GM10266 (cell line): Measurements from ENCODE around the gene HSPA1B.
"Not testable (repeated sequence)": the region's sequence is repeated elsewhere in the genome, so short reads cannot be mapped to it uniquely, and the experiment has no call there.

Experiments
- DNase-seq: peaks from one replicate; pipeline ENCODE4 v3.0.0; 2012; ENCODE audit errors: extremely low spot score
- TF ChIP-seq, protein P1 (sequence below): IDR thresholded peaks from 2 replicates; pipeline ENCODE4 v1.5.1; 2012; ENCODE audit warnings: mild to moderate bottlenecking, low read depth; ENCODE audit not compliant: control insufficient read depth, insufficient read depth; ENCODE audit errors: missing control alignments

Gene HSPA1B

DNA sequence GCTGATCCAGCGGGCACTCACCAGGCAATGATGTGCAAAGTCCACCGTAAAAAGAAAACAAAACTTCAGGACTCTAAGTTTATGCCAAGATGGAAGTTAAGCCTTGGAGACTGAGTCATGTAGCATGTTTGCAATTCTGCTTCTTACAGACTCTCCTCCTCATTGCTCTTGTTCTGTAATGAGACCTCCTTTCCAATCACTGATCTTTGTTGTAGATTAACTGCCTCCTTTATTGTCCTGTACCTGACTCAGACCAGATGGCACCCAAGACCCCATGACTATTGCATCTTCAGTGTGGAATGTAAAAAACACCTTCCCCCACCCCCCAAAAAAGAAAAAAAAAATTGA is 23.9 kb downstream of the HSPA1B start:
- TF ChIP-seq, protein P1, sequence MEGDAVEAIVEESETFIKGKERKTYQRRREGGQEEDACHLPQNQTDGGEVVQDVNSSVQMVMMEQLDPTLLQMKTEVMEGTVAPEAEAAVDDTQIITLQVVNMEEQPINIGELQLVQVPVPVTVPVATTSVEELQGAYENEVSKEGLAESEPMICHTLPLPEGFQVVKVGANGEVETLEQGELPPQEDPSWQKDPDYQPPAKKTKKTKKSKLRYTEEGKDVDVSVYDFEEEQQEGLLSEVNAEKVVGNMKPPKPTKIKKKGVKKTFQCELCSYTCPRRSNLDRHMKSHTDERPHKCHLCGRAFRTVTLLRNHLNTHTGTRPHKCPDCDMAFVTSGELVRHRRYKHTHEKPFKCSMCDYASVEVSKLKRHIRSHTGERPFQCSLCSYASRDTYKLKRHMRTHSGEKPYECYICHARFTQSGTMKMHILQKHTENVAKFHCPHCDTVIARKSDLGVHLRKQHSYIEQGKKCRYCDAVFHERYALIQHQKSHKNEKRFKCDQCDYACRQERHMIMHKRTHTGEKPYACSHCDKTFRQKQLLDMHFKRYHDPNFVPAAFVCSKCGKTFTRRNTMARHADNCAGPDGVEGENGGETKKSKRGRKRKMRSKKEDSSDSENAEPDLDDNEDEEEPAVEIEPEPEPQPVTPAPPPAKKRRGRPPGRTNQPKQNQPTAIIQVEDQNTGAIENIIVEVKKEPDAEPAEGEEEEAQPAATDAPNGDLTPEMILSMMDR = no peak
- DNase-seq = no peak

DNA sequence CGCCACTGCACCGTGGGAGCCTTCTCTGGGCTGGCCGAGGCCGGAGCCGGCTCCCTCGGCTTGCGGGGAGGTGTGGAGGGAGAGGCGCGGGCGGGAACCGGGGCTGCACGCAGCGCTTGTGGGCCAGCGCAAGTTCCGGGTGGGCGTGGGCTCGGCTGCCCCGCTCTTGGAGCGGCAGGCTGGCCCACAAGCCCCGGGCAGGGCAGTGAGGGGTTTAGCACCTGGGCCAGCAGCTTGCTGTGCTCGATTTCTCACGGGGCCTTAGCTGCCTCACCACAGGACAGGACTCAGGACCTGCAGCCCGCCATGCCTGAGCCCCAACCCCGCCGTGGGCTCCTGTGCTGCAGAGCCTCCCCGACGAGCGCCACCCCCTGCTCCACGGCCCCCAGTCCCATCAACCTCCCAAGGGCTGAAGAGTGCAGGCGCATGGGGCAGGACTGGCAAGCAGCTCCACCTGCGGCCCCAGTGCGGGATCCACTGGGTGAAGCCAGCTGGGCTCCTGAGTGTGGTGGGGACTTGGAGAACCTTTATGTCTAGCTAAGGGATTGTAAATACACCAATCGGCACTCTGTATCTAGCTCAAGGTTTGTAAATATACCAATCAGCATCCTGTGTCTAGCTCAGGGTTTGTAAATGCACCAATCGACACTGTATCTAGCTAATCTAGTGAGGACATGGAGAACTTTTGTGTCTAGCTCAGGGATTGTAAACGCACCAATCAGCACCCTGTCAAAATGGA is 24.6 kb downstream of the HSPA1B start:
- not testable (repeated sequence) for DNase-seq

DNA sequence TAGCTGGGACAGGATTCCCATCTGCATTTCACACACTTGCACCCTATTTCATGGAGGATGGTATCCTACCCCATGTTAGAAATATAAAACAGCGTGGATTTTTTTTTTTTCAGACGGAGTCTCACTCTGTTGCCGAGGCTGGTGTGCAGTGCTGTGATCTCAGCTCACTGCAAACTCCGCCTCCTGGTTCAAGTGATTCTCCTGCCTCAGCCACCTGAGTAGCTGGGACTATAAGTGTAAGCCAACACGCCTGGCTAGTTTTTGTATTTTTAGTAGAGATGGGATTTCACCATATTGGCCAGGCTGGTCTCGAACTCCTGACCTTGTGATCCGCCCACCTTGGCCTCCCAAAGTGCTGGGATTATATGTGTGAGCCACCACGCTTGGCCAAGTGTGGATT is 30.2 kb downstream of the HSPA1B start:
- DNase-seq = not testable (repeated sequence)

DNA sequence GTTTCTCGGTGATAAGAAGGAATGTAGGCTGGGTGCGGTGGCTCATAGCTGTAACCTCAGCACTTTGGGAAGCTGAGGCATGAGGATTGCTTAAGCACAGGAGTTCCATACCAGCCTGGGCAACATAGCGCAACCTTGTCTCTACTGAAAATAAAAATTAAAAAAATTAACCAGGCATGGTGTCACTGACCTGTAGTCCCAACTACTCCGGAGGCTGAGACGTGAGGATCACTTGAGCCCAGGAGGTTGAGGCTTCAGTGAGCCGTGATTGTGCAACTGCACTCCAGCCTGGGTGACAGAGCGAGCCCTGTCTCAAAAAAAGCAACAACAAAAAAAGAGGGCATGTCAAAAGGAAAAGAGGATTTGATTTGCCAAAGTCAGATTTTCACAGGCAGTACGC is 31.2 kb downstream of the HSPA1B start:
- no peak for DNase-seq
- TF ChIP-seq, protein P1 = no peak

DNA sequence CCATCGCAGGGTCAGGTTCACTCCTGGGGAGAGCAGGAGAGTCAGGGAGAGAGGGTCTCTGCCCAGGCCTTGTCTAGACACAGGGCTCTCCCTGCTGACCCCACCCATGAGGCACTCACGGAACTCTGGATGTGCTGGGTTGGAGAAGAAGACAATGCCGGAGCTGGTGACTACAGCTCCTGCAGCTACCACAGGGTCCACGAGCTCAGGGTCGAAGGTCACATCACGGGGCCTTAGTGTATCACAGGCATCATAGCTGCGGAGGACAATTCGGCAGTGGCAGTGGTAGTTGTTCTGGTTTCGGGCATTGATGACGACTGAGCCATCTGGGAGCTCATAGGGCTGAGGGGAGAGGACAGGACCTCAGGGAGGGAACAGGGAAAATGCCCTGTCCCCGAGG is 32.4 kb downstream of the HSPA1B start:
- no peak for DNase-seq
- TF ChIP-seq, protein P1 = no peak

DNA sequence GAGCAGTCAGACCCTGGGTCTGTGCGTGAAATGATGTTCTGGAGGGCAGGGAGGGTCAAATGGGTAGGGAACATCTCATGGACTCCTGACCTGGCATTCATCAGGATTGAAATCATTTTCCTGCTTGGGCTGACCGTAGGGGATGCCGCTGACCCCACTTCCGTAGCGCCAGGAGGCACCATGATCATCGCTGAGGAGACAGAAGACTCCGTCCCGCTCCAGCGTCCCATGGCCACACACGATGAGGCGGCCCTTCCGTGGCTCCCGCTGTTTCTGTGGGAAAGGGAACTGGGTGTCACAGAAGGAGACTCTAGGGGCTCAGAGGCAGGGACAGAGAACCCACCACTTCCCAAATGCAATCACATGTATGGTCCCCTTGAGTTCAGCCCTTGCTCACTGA is 32.8 kb downstream of the HSPA1B start:
- no peak for DNase-seq
- TF ChIP-seq, protein P1 = no peak

DNA sequence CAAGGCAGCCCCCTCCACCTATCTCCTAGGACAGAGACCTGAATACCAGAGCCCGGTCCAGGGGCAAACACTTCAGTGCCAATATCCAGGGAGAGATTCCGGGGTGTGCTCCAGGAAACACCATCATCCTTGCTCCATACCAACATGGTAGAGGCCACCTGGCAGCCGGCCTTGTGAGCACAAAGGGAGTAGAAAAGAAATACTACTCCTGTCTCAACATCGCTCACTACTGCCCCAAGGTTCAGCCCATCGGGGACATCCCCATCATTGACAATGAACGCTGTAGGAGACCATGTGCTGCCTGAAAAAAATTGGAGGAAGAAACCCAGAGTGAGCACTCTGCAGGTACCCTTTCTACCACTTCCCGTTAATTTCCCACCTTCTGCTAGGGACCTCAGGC is 33.6 kb downstream of the HSPA1B start:
- TF ChIP-seq, protein P1 = no peak
- DNase-seq = no peak

DNA sequence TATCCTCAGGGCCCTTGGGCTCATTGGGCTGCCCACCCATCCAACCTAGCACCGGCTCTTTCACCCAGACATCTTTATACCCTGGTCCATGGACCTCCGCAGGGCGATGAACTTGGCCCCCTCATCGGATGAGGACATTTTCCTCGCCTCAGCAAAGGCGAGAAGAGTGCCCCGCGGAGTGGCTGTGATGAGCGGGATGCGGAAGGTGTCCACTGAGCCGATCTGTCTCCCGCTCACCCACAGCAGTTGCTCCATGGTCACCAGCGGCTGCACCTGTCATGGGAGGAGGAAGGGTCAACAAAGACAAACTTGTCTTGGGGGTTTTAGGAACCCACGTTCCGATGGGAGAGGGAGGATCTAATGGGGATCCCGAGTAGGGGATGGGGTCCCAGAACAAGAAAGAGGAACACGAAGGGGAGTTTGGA is 34.4 kb downstream of the HSPA1B start:
- TF ChIP-seq, protein P1 = no peak
- DNase-seq = no peak
